RCC 7860 (cell line): ENCODE data around the gene PER1.

Experiments used
- DNase-seq: peaks from one replicate; pipeline ENCODE4 v3.0.0-alpha.2; 2015; ENCODE audit warnings: low spot score
- FAIRE-seq: peaks from 2 replicates; lab custom pipeline; 2012; peaks lifted over from hg19 to GRCh38; lab: Jason Lieb, UNC

PER1 gene

GRCh38 chr17:8141741-8142140, 10.5 kb downstream of the PER1 start:
- FAIRE-seq: no peak

GRCh38 chr17:8141045-8141444, 11.2 kb downstream of the PER1 start:
- FAIRE-seq: no peak
- DNase-seq: no peak

More at GRCh38 chr17:8141741-8142140, 10.5 kb downstream of the PER1 start:
- no peak for DNase-seq

DNA sequence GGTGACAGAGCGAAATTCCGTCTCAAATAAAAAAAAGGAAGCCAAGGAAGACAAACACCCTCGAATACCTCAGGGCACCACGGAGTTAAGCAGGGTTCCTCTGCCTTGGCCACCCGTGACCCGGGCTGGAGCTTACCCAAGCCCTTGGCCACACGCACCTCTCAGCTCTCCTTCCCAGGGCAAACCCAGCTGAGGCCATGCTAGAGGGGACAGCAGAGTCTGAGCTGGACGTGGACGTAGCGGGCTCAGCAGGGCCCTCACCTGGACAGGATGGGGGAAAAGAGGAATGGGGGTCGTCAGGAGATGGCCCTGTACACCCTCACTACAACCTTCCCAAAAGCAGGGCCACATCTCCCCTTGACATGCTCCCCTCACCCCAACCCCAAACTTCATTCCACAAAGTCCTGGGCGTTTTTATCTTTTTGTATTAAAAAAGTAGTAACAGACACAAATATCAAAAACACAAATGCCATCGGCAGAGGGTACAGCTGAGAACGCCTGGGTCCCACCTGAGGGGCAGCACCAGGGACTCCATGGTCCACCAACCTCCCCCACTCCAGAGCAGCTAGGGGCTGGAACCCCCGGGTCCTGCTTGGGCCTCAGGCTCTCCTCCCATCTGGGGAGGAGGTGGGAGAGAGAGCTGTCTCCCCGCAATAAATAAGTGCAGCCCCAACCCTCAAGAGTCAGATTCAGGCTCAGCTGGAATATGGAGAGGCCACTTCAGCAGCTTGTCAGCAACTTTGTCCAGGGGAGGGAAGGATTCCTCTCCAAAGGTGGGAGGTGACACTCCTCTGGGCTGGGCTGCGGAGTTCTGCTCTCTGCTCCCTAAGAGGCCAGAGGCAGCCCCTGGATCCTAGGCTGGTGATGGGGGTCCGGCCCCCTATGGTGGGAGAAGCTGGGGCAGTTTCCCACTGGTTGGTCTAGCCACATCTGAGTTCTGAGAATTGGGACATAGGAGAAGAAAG, 11.9 kb downstream of the PER1 start:
- no peak for DNase-seq
- no peak for FAIRE-seq

DNA sequence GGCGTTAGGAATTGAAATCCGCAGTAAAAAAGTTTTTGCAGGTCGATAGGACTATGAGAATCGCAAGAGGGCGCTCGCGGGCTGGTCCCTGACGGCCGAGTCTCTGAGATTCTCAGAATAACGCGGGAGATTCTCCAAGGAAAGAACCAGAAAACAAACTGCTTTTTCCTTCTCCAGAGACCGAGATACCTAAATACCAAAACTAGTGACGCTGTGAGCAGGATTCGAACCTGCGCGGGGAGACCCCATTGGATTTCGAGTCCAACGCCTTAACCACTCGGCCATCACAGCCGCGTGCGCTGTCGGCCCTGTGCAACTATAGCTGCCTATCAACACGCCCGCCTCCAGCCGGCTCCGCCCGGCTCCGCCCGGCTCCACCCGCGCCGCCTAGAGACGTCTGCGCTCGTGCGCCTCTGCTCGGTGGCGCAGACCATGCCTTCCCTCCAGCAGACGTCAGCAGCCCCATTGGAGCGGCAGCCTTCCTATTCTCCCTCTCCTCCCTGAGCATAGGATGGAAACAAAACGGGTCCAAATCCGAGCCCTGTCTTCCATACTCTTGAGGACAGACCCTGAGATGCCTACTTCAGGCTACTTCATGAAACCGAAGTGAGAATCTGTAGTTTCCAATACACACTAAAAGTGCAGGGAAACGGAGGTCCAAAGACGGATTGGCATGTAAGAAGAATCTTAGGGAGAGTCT, 13.4 kb downstream of the PER1 start:
- peak; percentile 97 for DNase-seq
- FAIRE-seq: peak; percentile 89

DNA sequence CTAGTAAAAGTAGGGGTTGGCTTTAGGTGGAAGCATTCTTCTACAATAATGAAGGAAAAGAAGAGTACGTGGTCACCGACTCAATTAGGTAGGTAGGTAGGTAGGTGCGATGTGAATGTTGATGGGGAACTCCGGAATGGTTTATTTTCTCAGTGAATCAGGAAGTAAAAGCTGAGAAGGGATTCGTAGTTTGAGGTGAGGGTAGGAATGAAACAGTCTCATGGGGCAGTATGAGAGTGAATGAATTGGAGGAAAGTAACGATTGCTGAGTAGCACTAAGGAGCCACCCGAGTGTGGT, 13.9 kb downstream of the PER1 start:
- DNase-seq (no peak), FAIRE-seq (no peak)

GRCh38 chr17:8137645-8138373, 14.4 kb downstream of the PER1 start:
- FAIRE-seq (no peak), DNase-seq (no peak)

DNA sequence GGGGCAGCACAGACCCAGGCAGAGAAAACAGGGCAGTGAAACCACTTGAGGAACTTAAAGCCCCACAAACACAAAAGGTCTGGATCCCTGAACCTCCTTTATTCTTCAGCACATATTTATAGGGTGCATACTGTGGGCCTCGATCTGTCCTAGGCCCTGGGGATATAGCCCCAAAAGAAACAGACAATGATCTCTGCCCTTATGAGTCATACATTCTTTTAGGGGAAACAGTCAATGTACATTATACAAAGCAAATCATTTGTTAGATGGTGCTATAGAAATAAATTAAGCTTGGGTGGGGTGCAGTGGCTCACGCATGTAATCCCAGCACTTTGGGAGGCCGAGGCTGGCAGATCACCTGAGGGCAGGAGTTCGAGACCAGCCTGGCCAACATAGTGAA, 18.3 kb downstream of the PER1 start:
- no peak for FAIRE-seq
- no peak for DNase-seq

GRCh38 chr17:8133399-8133798, 18.8 kb downstream of the PER1 start:
- FAIRE-seq: no peak
- DNase-seq: no peak

DNA sequence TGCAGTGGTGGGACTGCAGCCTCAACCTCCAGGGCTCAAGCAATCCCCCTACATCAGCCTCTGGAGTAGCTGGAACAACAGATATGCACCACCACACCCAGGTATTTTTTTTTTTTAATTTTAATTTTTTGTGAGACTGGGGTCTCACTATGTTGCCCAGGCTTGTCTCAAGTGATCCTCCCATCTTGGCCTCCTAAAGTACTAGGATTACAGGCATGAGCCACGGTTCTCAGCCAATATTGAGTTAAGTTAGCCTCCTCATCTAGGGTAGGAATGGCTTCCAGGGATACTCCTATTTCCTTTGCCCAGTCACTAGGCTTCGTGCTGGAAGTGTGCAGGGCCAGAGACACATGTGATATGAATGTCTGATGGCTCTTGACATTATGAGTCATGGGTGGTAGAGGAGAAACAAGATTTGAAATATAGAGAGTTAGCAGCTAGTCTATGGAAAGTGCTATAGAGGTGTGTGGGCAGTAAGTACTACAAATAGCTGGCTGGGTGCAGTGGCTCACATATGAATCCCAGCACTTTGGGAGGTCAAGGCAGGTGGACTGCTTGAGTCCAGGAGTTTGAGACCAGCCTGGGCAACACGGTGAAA, 20.3 kb downstream of the PER1 start:
- peak; percentile 34 for DNase-seq
- FAIRE-seq: no peak

DNA sequence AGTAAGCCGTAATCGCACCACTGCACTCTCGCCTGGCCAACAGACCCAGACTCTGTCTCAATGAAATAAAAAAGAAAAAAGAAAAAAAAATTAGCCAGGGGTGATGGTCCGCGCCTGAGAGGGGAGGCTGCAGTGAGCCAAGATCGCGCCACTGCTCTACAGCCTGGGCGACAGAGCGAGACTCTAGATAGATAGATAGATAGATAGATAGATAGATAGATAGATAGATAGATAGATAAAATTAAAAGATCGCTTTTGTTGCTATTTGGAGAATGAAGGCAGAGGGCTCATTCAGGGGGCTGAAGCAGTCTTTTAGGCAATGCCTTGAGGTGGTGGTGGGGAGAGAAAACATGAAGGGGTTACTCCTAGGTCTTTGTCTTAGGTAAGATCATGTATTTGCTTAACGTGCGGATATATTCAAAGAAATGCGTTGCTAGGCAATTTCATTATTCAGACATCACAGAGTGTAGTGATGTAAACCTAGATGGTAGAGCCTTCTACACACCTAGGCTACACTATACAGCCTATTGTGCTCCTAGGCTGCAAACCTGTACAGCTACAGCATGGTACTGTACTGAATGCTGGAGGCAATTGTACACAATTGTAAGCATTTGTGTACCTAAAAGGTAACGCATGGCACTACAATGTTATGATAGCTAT, 23.9 kb downstream of the PER1 start:
- no peak for FAIRE-seq

GRCh38 chr17:8126491-8127066, 25.6 kb downstream of the PER1 start:
- DNase-seq: peak; percentile 5
- FAIRE-seq: no peak

More for the DNA sequence above, 23.9 kb downstream of the PER1 start:
- no peak for DNase-seq

GRCh38 chr17:8125947-8126490, 26.2 kb downstream of the PER1 start:
- FAIRE-seq: no peak

DNA sequence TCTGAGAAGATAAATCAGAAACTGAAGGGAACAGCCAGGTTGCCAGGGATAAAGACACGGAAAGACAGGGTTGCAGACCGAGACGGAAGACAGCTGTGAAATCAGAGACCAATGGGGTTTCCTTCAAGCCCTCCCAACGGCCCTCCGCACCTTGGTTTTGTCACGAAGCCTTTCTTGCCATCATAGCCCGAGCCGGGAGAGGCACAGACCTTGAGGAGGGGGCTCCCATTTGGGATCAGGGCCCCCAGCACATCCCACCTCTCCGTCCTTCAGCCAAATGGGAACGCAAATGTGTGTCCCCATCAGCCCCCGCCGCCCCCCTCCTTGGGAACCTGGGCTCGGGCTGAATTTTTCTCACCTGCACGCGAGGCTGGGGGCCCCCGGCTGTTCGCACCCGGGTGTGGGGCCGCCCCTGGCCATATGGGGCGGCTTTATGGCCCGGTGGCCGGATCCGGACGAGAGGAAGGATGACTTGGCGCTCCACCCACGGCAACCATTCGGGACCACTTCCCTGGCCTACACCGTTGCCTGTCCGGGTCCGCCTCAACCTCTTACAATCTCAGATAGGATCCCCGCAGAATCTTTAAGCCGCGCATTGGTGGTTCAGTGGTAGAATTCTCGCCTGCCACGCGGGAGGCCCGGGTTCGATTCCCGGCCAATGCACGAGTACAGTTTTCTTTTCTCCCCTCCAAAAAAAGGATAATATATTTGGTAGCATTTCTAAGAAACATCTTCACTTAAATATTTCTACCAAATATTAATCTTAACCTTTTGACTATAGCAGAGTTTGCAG, 26.9 kb downstream of the PER1 start:
- DNase-seq (peak; percentile 52), FAIRE-seq (no peak)

More at GRCh38 chr17:8125947-8126490, 26.2 kb downstream of the PER1 start:
- DNase-seq: peak; percentile 15

DNA sequence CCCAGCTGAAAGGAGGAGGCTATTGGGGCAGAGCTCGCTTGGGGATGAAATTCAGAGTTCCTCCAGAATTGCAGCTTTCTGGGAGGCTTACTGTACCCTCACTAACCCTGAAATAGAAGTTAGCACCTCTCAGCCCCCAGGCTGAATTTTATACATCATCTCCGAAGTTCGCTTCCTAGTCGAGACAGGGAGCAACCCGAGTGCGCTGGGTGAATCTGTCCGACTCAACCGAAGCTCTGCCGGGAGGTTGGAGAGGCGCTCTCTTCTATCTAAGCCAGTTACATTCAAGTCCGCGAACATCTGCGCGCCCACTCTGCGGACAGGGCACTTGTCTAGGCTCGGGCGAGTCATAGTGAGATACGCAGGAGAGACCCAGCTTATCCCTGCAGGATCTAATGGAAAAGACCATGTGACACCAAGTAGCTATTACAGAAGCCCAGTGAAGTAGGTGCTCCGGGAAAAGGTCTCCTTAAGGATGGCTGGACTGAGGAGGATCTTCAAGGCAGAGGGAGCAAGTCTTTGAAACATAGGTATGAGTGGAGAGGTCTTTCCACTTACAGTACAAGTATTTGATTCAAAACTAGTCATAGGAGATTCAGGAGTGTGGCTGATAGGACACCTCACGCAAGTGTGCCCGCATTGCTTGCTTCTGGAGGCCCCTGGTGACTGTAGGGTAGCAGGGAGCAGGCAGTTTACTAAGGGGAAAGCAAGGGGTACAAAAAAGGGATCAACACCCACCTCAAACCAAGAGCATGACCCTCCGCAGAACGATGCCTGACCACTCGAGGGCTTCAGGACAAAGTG, 27.7 kb downstream of the PER1 start:
- DNase-seq: no peak
- FAIRE-seq: no peak

DNA sequence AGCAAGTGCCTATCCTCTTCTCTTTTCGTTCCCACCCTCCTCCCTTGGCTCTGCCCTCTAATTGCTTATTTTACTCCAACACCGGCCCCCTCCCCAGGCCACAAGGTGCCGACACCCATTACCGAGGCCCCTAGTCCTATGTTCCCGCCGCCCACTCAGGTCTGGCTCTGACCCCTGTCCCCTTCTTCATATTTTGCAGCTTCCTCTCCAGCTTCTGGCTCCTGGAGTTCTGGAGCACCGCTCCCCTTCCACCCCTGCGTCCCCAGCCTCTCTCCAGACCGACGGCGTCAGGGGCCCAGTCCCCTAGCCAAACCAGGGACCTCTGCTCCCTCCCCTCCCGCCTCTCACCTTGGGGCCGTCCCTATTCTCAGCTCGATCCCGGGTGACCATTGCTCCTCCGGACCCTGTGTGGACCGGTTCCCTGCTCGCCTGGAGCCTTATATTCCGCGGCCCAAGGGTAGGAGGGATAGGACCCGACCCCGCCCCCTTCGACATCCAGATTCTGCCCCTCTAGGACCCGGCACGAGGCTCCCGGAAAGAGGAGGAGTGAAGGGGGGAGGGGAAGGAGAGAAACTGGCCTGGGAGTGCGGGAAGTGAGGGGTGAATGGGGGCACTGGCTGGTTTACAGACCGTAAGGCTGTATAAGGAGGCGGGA, 28.4 kb downstream of the PER1 start, which contains the start of gene HES7:
Gene HES7, minus strand, starts transcription at position 412 of the 655 bp plus-strand sequence. Its CDS starts 22 bp downstream, at position 390.
- no peak for DNase-seq
- no peak for FAIRE-seq

- DNase-seq (no peak), FAIRE-seq (no peak)
Measured at GRCh38 chr17:8122924-8123694, 29.1 kb downstream of the PER1 start.

GRCh38 chr17:8122422-8122923, 29.7 kb downstream of the PER1 start:
- FAIRE-seq: no peak
- DNase-seq: peak; percentile 44
